Choroid plexus epithelial cell (primary cell): Measurements from ENCODE around the gene RABEP2.
"Not testable (repeated sequence)": the region's sequence is repeated elsewhere in the genome, so short reads cannot be mapped to it uniquely, and the experiment has no call there.

ENCODE experiments used
- DNase-seq: peaks from one replicate; pipeline ENCODE4 v3.0.0-alpha.2; 2010; ENCODE audit warnings: low read depth
- H3K4me3 ChIP-seq: 2 replicates; pipeline ENCODE4 v1.5.1; 2011; ENCODE audit warnings: low read depth, mild to moderate bottlenecking, control low read depth, low read length, moderate library complexity
- TF ChIP-seq, protein P1 (sequence below): conservative IDR thresholded peaks from 2 replicates; pipeline ENCODE4 v1.5.1; 2011; ENCODE audit warnings: low read depth, mild to moderate bottlenecking, control low read depth, inconsistent platforms, low read length, moderate library complexity

The RABEP2 gene

DNA sequence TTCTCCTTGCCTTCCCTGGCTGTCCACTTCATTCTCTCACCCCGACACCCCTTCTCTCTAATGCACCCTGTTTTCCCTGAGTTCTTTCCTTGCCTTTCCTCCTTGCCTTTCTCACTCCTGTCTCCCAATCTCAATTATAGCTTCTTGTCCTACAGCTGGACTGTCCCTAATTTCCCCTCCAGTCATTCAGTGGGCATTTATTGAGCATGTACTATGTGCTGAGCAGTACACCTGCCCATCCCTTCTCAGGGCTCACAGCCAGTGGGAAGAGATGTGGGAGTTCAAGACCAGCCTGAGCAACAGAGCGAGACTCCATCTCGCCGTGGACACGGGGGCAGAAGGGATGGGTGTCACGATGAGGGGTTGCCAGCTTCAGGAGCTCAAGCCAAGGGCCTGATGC lies 41.0 kb downstream of the RABEP2 start:
- H3K4me3 ChIP-seq, result no peak overlapping the region
- DNase-seq, result no peak
- TF ChIP-seq, protein P1, sequence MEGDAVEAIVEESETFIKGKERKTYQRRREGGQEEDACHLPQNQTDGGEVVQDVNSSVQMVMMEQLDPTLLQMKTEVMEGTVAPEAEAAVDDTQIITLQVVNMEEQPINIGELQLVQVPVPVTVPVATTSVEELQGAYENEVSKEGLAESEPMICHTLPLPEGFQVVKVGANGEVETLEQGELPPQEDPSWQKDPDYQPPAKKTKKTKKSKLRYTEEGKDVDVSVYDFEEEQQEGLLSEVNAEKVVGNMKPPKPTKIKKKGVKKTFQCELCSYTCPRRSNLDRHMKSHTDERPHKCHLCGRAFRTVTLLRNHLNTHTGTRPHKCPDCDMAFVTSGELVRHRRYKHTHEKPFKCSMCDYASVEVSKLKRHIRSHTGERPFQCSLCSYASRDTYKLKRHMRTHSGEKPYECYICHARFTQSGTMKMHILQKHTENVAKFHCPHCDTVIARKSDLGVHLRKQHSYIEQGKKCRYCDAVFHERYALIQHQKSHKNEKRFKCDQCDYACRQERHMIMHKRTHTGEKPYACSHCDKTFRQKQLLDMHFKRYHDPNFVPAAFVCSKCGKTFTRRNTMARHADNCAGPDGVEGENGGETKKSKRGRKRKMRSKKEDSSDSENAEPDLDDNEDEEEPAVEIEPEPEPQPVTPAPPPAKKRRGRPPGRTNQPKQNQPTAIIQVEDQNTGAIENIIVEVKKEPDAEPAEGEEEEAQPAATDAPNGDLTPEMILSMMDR, result no peak

DNA sequence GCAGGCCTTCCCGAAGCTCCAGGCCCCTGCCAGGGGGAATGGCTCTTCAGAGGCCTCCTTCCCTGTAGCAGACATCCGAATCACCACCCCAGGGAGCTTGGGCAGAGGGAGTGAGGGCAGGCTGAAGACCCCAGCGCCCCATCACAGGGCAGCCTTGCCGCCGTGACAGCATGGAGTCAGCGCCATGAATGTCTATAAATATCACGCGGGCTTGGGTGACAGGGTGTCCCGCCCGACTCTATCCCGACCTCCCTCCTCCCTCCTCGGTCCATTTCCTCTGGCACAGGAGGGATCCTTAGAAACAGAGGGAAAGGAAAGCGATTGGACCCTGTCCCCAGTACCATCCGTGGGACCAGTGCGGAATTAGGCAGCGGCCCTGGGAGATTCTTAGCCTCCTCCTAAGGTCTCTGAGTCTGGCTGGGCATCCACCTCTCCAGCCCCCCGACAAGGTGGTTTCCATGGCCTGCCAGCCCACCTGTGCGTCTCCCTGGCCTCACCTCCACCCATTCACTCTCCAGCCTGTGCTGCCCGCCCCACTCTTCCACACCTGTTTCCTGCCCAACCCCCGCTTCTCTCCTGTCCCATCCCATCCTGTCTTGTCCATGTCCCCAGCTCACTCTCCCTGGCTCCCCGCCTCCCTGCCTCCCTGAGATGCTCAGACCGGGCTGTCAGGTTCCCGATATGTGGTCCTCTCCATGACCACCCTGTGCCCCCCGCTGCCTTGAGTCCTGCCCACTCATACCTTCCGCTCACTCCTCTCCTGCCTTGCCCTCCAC lies 41.6 kb downstream of the RABEP2 start:
- no peak overlapping the region for H3K4me3 ChIP-seq
- no peak for DNase-seq
- TF ChIP-seq, protein P1, result no peak

GRCh38 chr16:28882551-28883160 lies 42.4 kb downstream of the RABEP2 start:
- no peak for DNase-seq
- no peak overlapping the region for H3K4me3 ChIP-seq

DNA sequence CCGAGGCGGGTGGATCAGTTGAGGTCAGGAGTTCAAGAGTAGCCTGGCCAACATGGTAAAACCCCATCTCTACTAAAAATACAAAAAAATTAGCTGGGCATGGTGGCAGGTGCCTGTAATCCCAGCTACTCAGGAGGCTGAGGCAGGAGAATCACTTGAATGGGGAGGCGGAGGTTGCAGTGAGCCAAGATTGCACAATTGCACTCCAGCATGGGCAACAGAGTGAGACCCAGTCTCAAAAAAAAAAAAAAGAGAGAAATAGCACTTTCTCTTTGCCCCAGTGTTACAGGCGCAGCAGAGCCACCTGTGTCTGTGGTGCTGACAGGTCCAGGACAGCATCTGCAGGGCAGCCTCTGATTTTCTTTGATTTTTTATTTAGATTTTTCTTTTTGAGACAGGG lies 43.5 kb downstream of the RABEP2 start:
- not testable (repeated sequence) for H3K4me3 ChIP-seq, DNase-seq

More at GRCh38 chr16:28882551-28883160, 42.4 kb downstream of the RABEP2 start:
- TF ChIP-seq, protein P1, result no peak

DNA sequence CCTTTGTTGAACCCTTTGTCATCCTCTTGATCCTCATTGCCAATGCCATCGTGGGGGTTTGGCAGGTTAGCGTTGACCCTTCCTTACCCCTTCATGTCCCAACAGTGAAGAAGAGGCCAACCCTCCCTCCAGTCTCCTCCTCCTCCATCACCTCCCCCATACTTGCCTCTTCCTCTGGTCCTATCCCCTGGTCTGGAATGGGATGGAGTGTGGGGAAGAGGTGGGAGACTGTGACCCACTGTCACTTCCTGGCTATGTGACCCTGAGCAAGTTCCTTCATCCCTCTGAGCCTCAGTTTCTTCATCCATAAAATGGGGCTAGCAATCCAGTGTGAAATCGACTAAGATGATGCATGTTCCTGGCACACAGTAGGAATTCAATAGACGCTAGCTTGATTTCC lies 44.1 kb downstream of the RABEP2 start:
- H3K4me3 ChIP-seq, result no peak overlapping the region
- no peak for DNase-seq
- TF ChIP-seq, protein P1, result no peak

- peak overlapping the region; percentile 70 for H3K4me3 ChIP-seq
- TF ChIP-seq, protein P1, result no peak
- DNase-seq, result no peak
Measured at GRCh38 chr16:28880589-28880915, 44.5 kb downstream of the RABEP2 start.

DNA sequence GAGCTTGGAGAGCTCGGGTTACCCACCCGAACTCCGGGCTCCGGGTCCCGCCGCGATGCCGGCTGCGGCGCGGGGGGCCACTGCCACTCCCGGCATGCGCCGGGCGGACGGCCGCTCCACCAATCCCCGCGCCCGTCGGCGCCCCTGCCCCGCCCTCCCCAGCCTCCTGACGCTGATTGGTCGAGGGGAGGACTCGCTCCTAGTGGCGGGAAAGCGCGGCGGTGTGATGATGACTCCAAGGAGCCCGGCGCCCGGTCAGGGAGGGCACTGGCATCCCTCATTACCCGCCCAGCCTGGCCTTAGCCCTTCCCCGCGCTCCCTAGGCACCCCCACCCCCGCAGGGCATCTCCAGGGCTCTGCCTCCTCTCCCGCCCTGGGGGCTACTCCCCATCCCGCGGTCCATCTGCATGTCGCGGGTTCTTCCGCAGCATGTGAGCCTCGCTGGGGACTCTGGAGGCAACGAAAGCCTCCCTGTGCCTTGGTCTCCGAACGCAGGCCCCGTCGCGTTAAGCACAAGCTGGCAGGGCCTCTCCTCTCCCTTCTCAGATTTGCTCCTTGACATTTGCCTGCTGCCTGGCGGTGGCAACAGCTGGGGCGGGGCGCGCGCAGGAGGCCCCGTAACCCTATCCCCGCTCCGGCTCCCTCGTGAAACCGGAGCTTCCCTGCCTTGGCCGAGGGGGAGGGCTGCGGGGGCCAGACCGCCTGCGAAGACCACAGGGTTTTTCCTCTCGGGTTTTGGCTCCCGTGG lies 45.0 kb downstream of the RABEP2 start:
- peak overlapping the region; percentile 70 for H3K4me3 ChIP-seq
- peak; percentile 86 for DNase-seq
- TF ChIP-seq, protein P1, result no peak
